ENCODE data around the gene JMJD8. TPM values are rescaled to one million over a fixed set of nuclear protein-coding genes. Genes with fewer than 3 reads are reported as not detected.
A peak's percentile ranks its signal among the peaks of the same experiment; 100 is the strongest.

Gene JMJD8
- total RNA-seq, 1 donor from 2014 or later, result 63.3 TPM

- Mint-ChIP-seq H3K27me3 (peaks cover 5% of the 10 kb centered on the region), H3K4me3 (peak overlapping the region; percentile 69), H3K4me1 (ENCODE audit: unreplicated experiment) (no peaks in the 10 kb centered on the region), H3K36me3 (no peaks in the 10 kb centered on the region), H3K27ac (no peak overlapping the region), H3K9me3 (no peaks in the 10 kb centered on the region)
- no peak for DNase-seq (ENCODE audit: extremely low spot score, unreplicated experiment)
- TF ChIP-seq, protein P1, sequence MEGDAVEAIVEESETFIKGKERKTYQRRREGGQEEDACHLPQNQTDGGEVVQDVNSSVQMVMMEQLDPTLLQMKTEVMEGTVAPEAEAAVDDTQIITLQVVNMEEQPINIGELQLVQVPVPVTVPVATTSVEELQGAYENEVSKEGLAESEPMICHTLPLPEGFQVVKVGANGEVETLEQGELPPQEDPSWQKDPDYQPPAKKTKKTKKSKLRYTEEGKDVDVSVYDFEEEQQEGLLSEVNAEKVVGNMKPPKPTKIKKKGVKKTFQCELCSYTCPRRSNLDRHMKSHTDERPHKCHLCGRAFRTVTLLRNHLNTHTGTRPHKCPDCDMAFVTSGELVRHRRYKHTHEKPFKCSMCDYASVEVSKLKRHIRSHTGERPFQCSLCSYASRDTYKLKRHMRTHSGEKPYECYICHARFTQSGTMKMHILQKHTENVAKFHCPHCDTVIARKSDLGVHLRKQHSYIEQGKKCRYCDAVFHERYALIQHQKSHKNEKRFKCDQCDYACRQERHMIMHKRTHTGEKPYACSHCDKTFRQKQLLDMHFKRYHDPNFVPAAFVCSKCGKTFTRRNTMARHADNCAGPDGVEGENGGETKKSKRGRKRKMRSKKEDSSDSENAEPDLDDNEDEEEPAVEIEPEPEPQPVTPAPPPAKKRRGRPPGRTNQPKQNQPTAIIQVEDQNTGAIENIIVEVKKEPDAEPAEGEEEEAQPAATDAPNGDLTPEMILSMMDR (conservative IDR thresholded peaks at IDR 0.05), result no peak
Measured at GRCh38 chr16:674214-674881, 9.8 kb downstream of the JMJD8 start.

GRCh38 chr16:673399-673991 is 10.6 kb downstream of the JMJD8 start:
- Mint-ChIP-seq H3K27ac (no peak overlapping the region), H3K4me3 (no peak overlapping the region)

DNA sequence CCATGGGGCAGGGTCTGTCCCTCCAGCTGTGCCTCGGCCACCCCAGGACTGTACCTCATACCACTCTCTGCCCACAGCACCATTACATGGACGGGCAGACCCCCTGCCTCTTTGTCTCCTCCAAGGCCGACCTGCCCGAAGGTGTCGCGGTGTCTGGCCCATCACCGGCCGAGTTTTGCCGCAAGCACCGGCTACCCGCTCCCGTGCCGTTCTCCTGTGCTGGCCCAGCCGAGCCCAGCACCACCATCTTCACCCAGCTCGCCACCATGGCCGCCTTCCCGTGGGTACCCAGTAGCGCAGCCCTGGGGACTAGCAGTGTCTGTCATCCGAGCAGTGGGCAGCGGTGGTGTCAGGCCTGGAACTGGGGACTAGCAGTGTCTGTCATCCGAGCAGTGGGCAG is 11.3 kb downstream of the JMJD8 start:
- peaks cover 5% of the 10 kb centered on the region for H3K27me3 Mint-ChIP-seq
- TF ChIP-seq, protein P1 (conservative IDR thresholded peaks at IDR 0.05), result no peak
- H3K9me3 Mint-ChIP-seq, result no peaks in the 10 kb centered on the region
- no peaks in the 10 kb centered on the region for H3K4me1 Mint-ChIP-seq (ENCODE audit: unreplicated experiment)
- H3K36me3 Mint-ChIP-seq, result no peaks in the 10 kb centered on the region
- no peak for DNase-seq (ENCODE audit: extremely low spot score, unreplicated experiment)
- peak overlapping the region; percentile 28 for H3K4me3 Mint-ChIP-seq
- no peak overlapping the region for H3K27ac Mint-ChIP-seq

More at GRCh38 chr16:673399-673991, 10.6 kb downstream of the JMJD8 start:
- no peaks in the 10 kb centered on the region for H3K9me3 Mint-ChIP-seq
- no peaks in the 10 kb centered on the region for H3K4me1 Mint-ChIP-seq (ENCODE audit: unreplicated experiment)
- DNase-seq (ENCODE audit: extremely low spot score, unreplicated experiment), result no peak
- TF ChIP-seq, protein P1 (conservative IDR thresholded peaks at IDR 0.05), result no peak
- H3K36me3 Mint-ChIP-seq, result no peaks in the 10 kb centered on the region
- H3K27me3 Mint-ChIP-seq, result peaks cover 5% of the 10 kb centered on the region

DNA sequence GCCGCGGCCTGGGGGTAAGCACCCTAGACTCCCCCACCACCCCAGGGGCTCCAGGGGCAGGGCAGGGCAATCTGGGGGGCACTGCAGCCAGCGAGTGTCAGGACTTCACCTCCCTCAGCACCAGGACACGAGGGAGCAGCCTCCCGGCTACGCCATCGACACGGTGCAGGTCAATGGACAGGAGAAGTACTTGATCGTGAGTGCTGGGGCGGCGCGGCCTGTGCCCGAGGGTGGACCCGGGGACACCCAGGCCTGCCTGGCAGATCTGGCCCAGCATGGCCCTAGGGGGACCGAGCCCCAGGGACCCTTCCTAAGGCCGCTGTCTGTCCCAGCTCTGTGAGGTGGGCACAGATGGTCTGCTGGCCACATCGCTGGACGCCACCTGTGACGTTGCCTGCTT is 11.8 kb downstream of the JMJD8 start:
- H3K27ac Mint-ChIP-seq, result no peak overlapping the region
- H3K4me1 Mint-ChIP-seq (ENCODE audit: unreplicated experiment), result peaks cover 4% of the 10 kb centered on the region
- H3K4me3 Mint-ChIP-seq, result no peak overlapping the region
- DNase-seq (ENCODE audit: extremely low spot score, unreplicated experiment), result no peak
- TF ChIP-seq, protein P1 (conservative IDR thresholded peaks at IDR 0.05), result no peak
- H3K27me3 Mint-ChIP-seq, result peaks cover 5% of the 10 kb centered on the region
- no peaks in the 10 kb centered on the region for H3K36me3 Mint-ChIP-seq
- H3K9me3 Mint-ChIP-seq, result no peaks in the 10 kb centered on the region

- Mint-ChIP-seq H3K27me3 (peaks cover 5% of the 10 kb centered on the region), H3K27ac (no peak overlapping the region), H3K9me3 (no peaks in the 10 kb centered on the region), H3K4me1 (ENCODE audit: unreplicated experiment) (peaks cover 4% of the 10 kb centered on the region), H3K4me3 (no peak overlapping the region), H3K36me3 (no peaks in the 10 kb centered on the region)
- no peak for DNase-seq (ENCODE audit: extremely low spot score, unreplicated experiment)
- TF ChIP-seq, protein P1 (conservative IDR thresholded peaks at IDR 0.05), result no peak
Measured at GRCh38 chr16:671353-672131, 12.6 kb downstream of the JMJD8 start.
